Measurements from ENCODE around the gene CEP128. TPM values are rescaled to one million over a fixed set of nuclear protein-coding genes. Genes with fewer than 3 reads are reported as not detected.
A peak's percentile ranks its signal among the peaks of the same experiment; 100 is the strongest.

The CEP128 gene
- polyA plus RNA-seq, 4 donors = 0.22 to 2.2 (median 1.1) TPM

DNA sequence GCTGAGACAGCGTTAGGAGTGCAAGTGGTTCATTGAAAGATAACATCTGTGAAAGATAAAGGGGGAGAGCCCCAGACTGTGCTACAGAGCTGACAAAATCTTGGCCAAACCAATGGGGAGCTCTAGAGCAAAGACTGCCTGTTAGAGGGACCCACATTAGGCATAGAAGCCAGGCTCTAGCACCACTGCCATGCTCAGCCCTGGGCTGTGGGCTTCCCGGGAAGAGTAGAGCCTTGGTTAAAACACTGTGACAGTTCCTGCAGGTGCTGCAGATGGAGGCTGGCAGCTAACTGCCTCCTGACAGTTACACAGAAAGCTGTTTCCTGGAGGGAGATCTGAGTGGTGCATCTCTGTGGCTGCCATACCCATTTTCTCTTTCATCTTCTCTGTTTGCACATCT, 36.9 kb upstream of the CEP128 start:
- peak overlapping the region in 1 of 3 donors; percentile 21 for H3K27ac ChIP-seq (ENCODE audit: low read depth in 1 of 3, low read length in 2 of 3)
- H3K4me3 ChIP-seq (ENCODE audit: low read depth in 1 of 3, low read length in 3 of 3) = no peak overlapping the region
- no peaks in the 10 kb centered on the region for H3K9me3 ChIP-seq (ENCODE audit: control insufficient read depth in 2 of 2, insufficient read depth in 1 of 2, low read depth in 1 of 2, low read length in 1 of 2)
- no peaks in the 10 kb centered on the region for H3K36me3 ChIP-seq (ENCODE audit: control insufficient read depth in 3 of 3, insufficient read depth in 2 of 3, low read depth in 1 of 3, low read length in 3 of 3)
- H3K4me1 ChIP-seq (ENCODE audit: control insufficient read depth in 3 of 3, insufficient read depth in 2 of 3, low read depth in 1 of 3, low read length in 2 of 3) = no peaks in the 10 kb centered on the region
- DNase-seq = no peak
- no peaks in the 10 kb centered on the region for H3K27me3 ChIP-seq (ENCODE audit: control insufficient read depth in 3 of 3, insufficient read depth in 3 of 3, low read length in 3 of 3)
- 40 to 56% (median 46%) methylated on average over 2 of the region's 2 CpGs for whole genome bisulfite sequencing, 3 donors
- FAIRE-seq = no peak

DNA sequence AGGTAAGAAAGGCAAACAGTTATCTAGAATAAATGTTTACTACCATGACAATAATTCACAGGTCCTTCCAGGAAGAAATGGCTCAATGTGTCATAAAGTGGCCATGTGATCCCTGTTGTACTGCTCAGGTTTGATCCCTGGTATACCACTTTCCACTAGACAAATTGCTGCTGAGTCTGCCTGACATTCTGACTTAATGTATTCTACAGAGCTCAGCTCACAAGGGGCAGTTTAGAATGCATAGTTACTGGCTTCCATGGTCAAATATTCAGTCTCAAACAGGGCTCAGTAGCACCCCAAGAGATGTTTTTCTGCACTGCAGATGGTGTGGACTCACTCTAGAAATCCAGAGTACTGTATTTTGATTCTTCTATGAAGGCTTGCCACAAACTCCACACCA, 35.7 kb upstream of the CEP128 start:
- Histone ChIP-seq H3K36me3 (ENCODE audit: control insufficient read depth in 3 of 3, insufficient read depth in 2 of 3, low read depth in 1 of 3, low read length in 3 of 3) (no peaks in the 10 kb centered on the region), H3K4me1 (ENCODE audit: control insufficient read depth in 3 of 3, insufficient read depth in 2 of 3, low read depth in 1 of 3, low read length in 2 of 3) (no peaks in the 10 kb centered on the region), H3K27ac (ENCODE audit: low read depth in 1 of 3, low read length in 2 of 3) (no peak overlapping the region), H3K9me3 (ENCODE audit: control insufficient read depth in 2 of 2, insufficient read depth in 1 of 2, low read depth in 1 of 2, low read length in 1 of 2) (no peaks in the 10 kb centered on the region), H3K4me3 (ENCODE audit: low read depth in 1 of 3, low read length in 3 of 3) (no peak overlapping the region), H3K27me3 (ENCODE audit: control insufficient read depth in 3 of 3, insufficient read depth in 3 of 3, low read length in 3 of 3) (no peaks in the 10 kb centered on the region)
- DNase-seq = peak in 1 of 2 donors; percentile 34
- FAIRE-seq = no peak

DNA sequence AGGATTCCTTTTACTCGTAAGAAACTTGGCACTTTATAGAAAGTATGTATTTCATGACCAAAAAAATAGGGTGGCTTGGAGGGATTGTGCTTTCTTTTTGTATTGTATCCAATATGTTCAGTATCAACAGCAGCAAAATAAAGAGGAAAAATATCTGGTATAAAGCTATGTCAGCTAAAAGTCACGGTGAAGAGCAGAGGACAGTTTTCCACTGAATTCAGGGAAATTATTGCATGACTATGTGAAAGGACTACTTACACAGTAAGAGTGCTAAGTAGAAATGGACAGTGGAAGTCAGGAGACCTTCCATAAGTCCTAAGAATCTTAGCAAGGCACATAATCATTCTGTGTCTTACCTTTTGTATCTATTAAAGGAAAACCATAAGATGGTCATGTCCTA, 33.1 kb upstream of the CEP128 start:
- Histone ChIP-seq H3K4me3 (ENCODE audit: low read depth in 1 of 3, low read length in 3 of 3) (no peak overlapping the region), H3K36me3 (ENCODE audit: control insufficient read depth in 3 of 3, insufficient read depth in 2 of 3, low read depth in 1 of 3, low read length in 3 of 3) (no peaks in the 10 kb centered on the region), H3K9me3 (ENCODE audit: control insufficient read depth in 2 of 2, insufficient read depth in 1 of 2, low read depth in 1 of 2, low read length in 1 of 2) (no peaks in the 10 kb centered on the region), H3K27me3 (ENCODE audit: control insufficient read depth in 3 of 3, insufficient read depth in 3 of 3, low read length in 3 of 3) (no peaks in the 10 kb centered on the region), H3K4me1 (ENCODE audit: control insufficient read depth in 3 of 3, insufficient read depth in 2 of 3, low read depth in 1 of 3, low read length in 2 of 3) (no peaks in the 10 kb centered on the region), H3K27ac (ENCODE audit: low read depth in 1 of 3, low read length in 2 of 3) (no peak overlapping the region)
- DNase-seq (no peak), FAIRE-seq (no peak)
- WGBS, 3 donors = 71 to 91% (median 86%) methylated on average over 2 of the region's 2 CpGs

DNA sequence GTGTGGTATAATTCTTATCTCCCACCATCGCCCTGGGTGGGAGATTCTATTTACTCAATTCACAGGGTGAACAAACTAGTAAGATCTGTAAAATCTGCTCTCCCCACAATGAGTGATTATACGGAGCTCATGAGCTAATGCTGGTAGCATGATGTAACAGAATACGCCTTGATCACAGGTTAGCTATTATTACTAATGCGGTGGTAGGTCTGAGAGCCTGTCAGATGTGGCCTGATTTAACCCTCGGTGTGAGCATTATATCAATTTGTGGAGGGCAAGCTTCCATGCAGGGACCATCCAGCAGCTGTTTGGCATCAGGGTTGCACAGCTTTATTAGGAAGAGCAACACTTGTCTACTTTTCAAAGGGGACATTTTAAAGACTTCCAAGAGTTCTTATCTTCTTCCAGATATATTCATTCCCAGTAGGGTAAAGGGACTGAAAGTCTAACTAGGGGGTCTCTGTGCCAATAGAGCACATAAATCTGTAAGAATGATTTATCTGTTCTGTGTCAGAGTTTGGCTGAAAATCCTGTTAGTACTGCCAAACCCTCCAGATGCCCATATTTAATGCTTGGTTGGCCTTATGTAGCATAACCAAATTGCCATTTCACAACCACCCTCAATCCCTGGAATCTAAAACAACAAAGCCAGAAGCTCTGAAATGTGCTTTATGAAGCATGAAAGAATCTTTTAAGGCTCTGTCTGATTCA, 32.5 kb upstream of the CEP128 start:
- FAIRE-seq (no peak), DNase-seq (no peak)
- Histone ChIP-seq H3K27ac (ENCODE audit: low read depth in 1 of 3, low read length in 2 of 3) (no peak overlapping the region), H3K27me3 (ENCODE audit: control insufficient read depth in 3 of 3, insufficient read depth in 3 of 3, low read length in 3 of 3) (no peaks in the 10 kb centered on the region), H3K4me1 (ENCODE audit: control insufficient read depth in 3 of 3, insufficient read depth in 2 of 3, low read depth in 1 of 3, low read length in 2 of 3) (no peaks in the 10 kb centered on the region), H3K4me3 (ENCODE audit: low read depth in 1 of 3, low read length in 3 of 3) (no peak overlapping the region), H3K9me3 (ENCODE audit: control insufficient read depth in 2 of 2, insufficient read depth in 1 of 2, low read depth in 1 of 2, low read length in 1 of 2) (no peaks in the 10 kb centered on the region), H3K36me3 (ENCODE audit: control insufficient read depth in 3 of 3, insufficient read depth in 2 of 3, low read depth in 1 of 3, low read length in 3 of 3) (no peaks in the 10 kb centered on the region)
- 40 to 57% (median 48%) methylated on average over 5 of the region's 5 CpGs for WGBS, 3 donors

DNA sequence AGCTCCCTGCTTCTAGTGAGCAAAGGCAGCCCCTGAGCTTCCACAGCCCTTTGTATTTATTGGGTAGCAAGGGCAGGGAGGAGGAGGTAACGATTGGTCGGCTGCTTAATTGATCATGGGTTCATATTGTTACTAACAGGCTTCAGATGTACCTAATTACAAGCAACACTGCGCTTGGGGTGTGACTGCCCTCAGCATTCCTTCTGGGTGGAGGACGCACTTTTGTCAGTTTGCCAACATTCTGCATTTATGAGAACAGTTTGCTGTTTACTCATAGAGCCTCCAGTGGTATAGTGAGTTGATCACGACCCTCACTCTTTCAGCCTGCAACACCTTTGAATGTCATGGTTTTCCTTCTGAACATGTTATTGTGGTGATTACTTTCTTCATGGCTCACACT, 23.5 kb upstream of the CEP128 start:
- Histone ChIP-seq H3K27ac (ENCODE audit: low read depth in 1 of 3, low read length in 2 of 3) (no peak overlapping the region), H3K4me1 (ENCODE audit: control insufficient read depth in 3 of 3, insufficient read depth in 2 of 3, low read depth in 1 of 3, low read length in 2 of 3) (no peaks in the 10 kb centered on the region), H3K9me3 (ENCODE audit: control insufficient read depth in 2 of 2, insufficient read depth in 1 of 2, low read depth in 1 of 2, low read length in 1 of 2) (no peaks in the 10 kb centered on the region), H3K27me3 (ENCODE audit: control insufficient read depth in 3 of 3, insufficient read depth in 3 of 3, low read length in 3 of 3) (peaks cover 0 to 3% (median 0%) of the 10 kb centered on the region in 3 donors), H3K4me3 (ENCODE audit: low read depth in 1 of 3, low read length in 3 of 3) (no peak overlapping the region), H3K36me3 (ENCODE audit: control insufficient read depth in 3 of 3, insufficient read depth in 2 of 3, low read depth in 1 of 3, low read length in 3 of 3) (no peaks in the 10 kb centered on the region)
- DNase-seq (no peak), FAIRE-seq (no peak)
- WGBS, 3 donors = 44 to 67% (median 50%) methylated on average over 5 of the region's 5 CpGs

DNA sequence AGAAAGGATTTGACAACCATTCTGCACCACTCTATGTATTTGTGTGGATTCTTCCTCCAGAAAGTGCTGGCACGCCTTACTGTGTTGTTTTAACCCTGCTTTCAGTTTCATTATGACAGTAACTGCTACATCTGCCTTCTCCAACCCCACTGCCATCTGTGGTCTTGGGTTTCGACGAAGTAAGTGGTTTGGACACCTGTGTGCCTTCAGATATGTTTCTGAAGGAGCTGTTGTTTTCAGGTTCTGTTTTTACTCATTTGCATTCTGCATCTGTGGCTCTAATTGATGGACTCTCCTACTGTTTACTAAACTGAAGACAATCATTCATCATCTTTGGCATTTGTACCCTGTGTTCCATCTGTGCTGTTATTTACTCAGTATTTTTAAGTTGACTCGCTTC, 18.0 kb upstream of the CEP128 start:
- peaks cover 0 to 32% (median 0%) of the 10 kb centered on the region in 3 donors for H3K27me3 ChIP-seq (ENCODE audit: control insufficient read depth in 3 of 3, insufficient read depth in 3 of 3, low read length in 3 of 3)
- no peak overlapping the region for H3K4me3 ChIP-seq (ENCODE audit: low read depth in 1 of 3, low read length in 3 of 3)
- 6 to 24% (median 16%) methylated on average over 4 of the region's 4 CpGs for WGBS, 3 donors
- FAIRE-seq (no peak), DNase-seq (peak in 1 of 2 donors; percentile 56)
- H3K4me1 ChIP-seq (ENCODE audit: control insufficient read depth in 3 of 3, insufficient read depth in 2 of 3, low read depth in 1 of 3, low read length in 2 of 3) = peaks cover 0 to 3% (median 0%) of the 10 kb centered on the region in 3 donors
- H3K9me3 ChIP-seq (ENCODE audit: control insufficient read depth in 2 of 2, insufficient read depth in 1 of 2, low read depth in 1 of 2, low read length in 1 of 2) = no peaks in the 10 kb centered on the region
- H3K27ac ChIP-seq (ENCODE audit: low read depth in 1 of 3, low read length in 2 of 3) = peak overlapping the region in 1 of 3 donors; percentile 0
- no peaks in the 10 kb centered on the region for H3K36me3 ChIP-seq (ENCODE audit: control insufficient read depth in 3 of 3, insufficient read depth in 2 of 3, low read depth in 1 of 3, low read length in 3 of 3)

DNA sequence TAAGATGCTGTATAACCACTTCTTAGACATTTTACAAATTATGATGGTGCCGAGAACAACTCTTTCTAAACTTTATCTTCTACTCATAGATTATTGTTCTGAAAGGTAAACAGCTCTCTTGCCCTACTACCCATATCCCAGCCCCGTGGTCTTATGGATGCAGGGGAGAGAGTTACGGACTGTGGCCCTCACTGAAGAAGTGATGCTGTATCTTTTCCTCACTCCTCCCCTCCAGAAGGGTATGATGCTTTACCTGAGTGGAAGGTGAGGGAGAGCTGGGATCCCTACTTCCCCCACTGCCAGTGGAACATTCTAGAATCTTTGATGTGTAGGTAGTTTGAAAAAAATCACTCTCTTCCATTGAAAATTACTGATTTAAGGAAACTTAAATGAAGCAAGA, 17.4 kb upstream of the CEP128 start:
- Histone ChIP-seq H3K36me3 (ENCODE audit: control insufficient read depth in 3 of 3, insufficient read depth in 2 of 3, low read depth in 1 of 3, low read length in 3 of 3) (no peaks in the 10 kb centered on the region), H3K27me3 (ENCODE audit: control insufficient read depth in 3 of 3, insufficient read depth in 3 of 3, low read length in 3 of 3) (peaks cover 0 to 32% (median 0%) of the 10 kb centered on the region in 3 donors), H3K4me1 (ENCODE audit: control insufficient read depth in 3 of 3, insufficient read depth in 2 of 3, low read depth in 1 of 3, low read length in 2 of 3) (peaks cover 0 to 3% (median 0%) of the 10 kb centered on the region in 3 donors), H3K9me3 (ENCODE audit: control insufficient read depth in 2 of 2, insufficient read depth in 1 of 2, low read depth in 1 of 2, low read length in 1 of 2) (no peaks in the 10 kb centered on the region), H3K4me3 (ENCODE audit: low read depth in 1 of 3, low read length in 3 of 3) (no peak overlapping the region), H3K27ac (ENCODE audit: low read depth in 1 of 3, low read length in 2 of 3) (peak overlapping the region in 1 of 3 donors; percentile 69)
- 52 to 70% (median 56%) methylated on average over 3 of the region's 3 CpGs for WGBS, 3 donors
- no peak for FAIRE-seq
- DNase-seq = no peak

DNA sequence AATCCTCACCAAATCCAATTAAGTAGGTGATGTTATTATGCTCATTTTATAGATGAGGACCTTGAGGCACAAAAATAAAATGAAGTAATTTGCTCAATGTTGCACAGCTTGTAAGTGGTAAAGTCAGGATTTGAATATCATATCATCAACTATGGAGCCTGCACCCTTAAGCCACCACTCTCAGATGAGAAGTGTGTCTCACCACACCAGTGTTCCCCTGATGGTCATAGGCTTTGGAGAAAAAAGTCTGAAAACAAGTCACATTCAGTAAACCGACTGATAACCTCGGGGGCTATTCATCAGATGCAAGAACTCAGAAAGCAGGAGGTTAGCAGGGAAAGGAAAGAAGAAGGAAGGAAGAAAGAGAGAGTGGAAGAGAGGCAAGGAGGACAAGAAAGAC, 16.7 kb upstream of the CEP128 start:
- H3K27ac ChIP-seq (ENCODE audit: low read depth in 1 of 3, low read length in 2 of 3) = peak overlapping the region in 1 of 3 donors; percentile 70
- FAIRE-seq (no peak), DNase-seq (no peak)
- WGBS, 3 donors = 68 to 78% (median 74%) methylated on average over 2 of the region's 2 CpGs
- peaks cover 0 to 3% (median 0%) of the 10 kb centered on the region in 3 donors for H3K4me1 ChIP-seq (ENCODE audit: control insufficient read depth in 3 of 3, insufficient read depth in 2 of 3, low read depth in 1 of 3, low read length in 2 of 3)
- H3K9me3 ChIP-seq (ENCODE audit: control insufficient read depth in 2 of 2, insufficient read depth in 1 of 2, low read depth in 1 of 2, low read length in 1 of 2) = no peaks in the 10 kb centered on the region
- peaks cover 0 to 32% (median 0%) of the 10 kb centered on the region in 3 donors for H3K27me3 ChIP-seq (ENCODE audit: control insufficient read depth in 3 of 3, insufficient read depth in 3 of 3, low read length in 3 of 3)
- no peak overlapping the region for H3K4me3 ChIP-seq (ENCODE audit: low read depth in 1 of 3, low read length in 3 of 3)
- H3K36me3 ChIP-seq (ENCODE audit: control insufficient read depth in 3 of 3, insufficient read depth in 2 of 3, low read depth in 1 of 3, low read length in 3 of 3) = no peaks in the 10 kb centered on the region

DNA sequence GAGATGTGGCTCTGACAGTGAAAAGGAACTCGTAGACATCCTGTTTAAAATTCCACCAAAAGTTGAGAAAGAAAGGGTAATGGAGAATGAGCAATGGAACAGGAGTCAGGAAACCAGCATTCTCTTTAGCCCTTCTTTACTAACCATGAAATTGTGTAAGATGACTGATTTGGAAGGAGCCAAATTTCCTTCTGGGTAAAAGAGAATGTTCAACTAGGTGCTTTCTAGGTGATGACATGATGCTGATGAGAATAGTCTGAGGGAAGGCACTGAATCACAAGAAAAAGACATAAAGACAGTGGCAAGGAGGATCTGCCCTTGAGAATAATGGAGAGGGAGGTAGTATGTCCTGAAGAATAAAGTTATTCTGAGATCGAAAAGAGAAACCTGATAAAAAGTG, 16.1 kb upstream of the CEP128 start:
- DNase-seq (no peak), FAIRE-seq (no peak)
- WGBS, 3 donors = 76 to 82% (median 82%) methylated on average over 2 of the region's 2 CpGs
- Histone ChIP-seq H3K27ac (ENCODE audit: low read depth in 1 of 3, low read length in 2 of 3) (no peak overlapping the region), H3K9me3 (ENCODE audit: control insufficient read depth in 2 of 2, insufficient read depth in 1 of 2, low read depth in 1 of 2, low read length in 1 of 2) (no peaks in the 10 kb centered on the region), H3K4me3 (ENCODE audit: low read depth in 1 of 3, low read length in 3 of 3) (no peak overlapping the region), H3K36me3 (ENCODE audit: control insufficient read depth in 3 of 3, insufficient read depth in 2 of 3, low read depth in 1 of 3, low read length in 3 of 3) (no peaks in the 10 kb centered on the region), H3K27me3 (ENCODE audit: control insufficient read depth in 3 of 3, insufficient read depth in 3 of 3, low read length in 3 of 3) (peaks cover 0 to 32% (median 0%) of the 10 kb centered on the region in 3 donors), H3K4me1 (ENCODE audit: control insufficient read depth in 3 of 3, insufficient read depth in 2 of 3, low read depth in 1 of 3, low read length in 2 of 3) (peaks cover 0 to 3% (median 0%) of the 10 kb centered on the region in 3 donors)

Measured in small intestine (tissue), 7 donors.